HepG2 (cell line): ENCODE results near the gene RSPH4A. TPM values are rescaled to one million over a fixed set of nuclear protein-coding genes. Genes with fewer than 3 reads are reported as not detected.

ENCODE experiments used
- CHD2 ChIP-seq: IDR thresholded peaks from 2 replicates; pipeline ENCODE4 v1.6.1; 2011; ENCODE audit warnings: low read depth, low read length, improper control_type of control experiment
- GATA4 ChIP-seq: sonication (generic); IDR thresholded peaks from 2 replicates; pipeline ENCODE4 v1.6.1; 2016; ENCODE audit warnings: antibody characterized with exemption, low read depth, borderline replicate concordance
- GZF1 ChIP-seq: sonication (generic); formaldehyde crosslinking; IDR thresholded peaks from 2 replicates; pipeline ENCODE4 v1.5.1; 2020; ENCODE audit warnings: mild to moderate bottlenecking, missing genetic modification reagents
- HNF1B ChIP-seq: sonication (generic); formaldehyde crosslinking; IDR thresholded peaks from 2 replicates; pipeline ENCODE4 v1.5.1; 2020; ENCODE audit warnings: mild to moderate bottlenecking, moderate library complexity, missing genetic modification reagents
- HNRNPL ChIP-seq: fragments of 200-400 bp; formaldehyde crosslinking; IDR thresholded peaks from 2 replicates; pipeline ENCODE4 v1.6.1; 2017; ENCODE audit warnings: mild to moderate bottlenecking, low read depth, low read length
- NFIC ChIP-seq: IDR thresholded peaks from 2 replicates; pipeline ENCODE4 v1.6.1; 2012; ENCODE audit warnings: mild to moderate bottlenecking, low read length, inconsistent platforms
- PAX8 ChIP-seq: sonication (generic); formaldehyde crosslinking; IDR thresholded peaks from 2 replicates; pipeline ENCODE4 v1.8.0; 2022; ENCODE audit warnings: mild to moderate bottlenecking, missing genetic modification reagents, borderline replicate concordance
- PITX1 ChIP-seq: sonication (generic); formaldehyde crosslinking; IDR thresholded peaks from 2 replicates; pipeline ENCODE4 v1.5.1; 2020; ENCODE audit warnings: mild to moderate bottlenecking, missing genetic modification reagents
- RARG ChIP-seq: sonication (generic); formaldehyde crosslinking; IDR thresholded peaks from 2 replicates; pipeline ENCODE4 v1.4.0; 2020; ENCODE audit warnings: low read depth, mild to moderate bottlenecking, missing genetic modification reagents
- RFXANK ChIP-seq: IDR thresholded peaks from 2 replicates; pipeline ENCODE4 v1.6.1; 2016
- TRIM24 ChIP-seq: sonication (generic); formaldehyde crosslinking; IDR thresholded peaks from 2 replicates; pipeline ENCODE4 v1.8.0; 2022; ENCODE audit warnings: mild to moderate bottlenecking, missing genetic modification reagents
- ZBTB39 ChIP-seq: sonication (generic); formaldehyde crosslinking; IDR thresholded peaks from 2 replicates; pipeline ENCODE4 v1.5.0; 2020; ENCODE audit warnings: missing genetic modification reagents
- ZFYVE20 ChIP-seq: sonication (generic); formaldehyde crosslinking; IDR thresholded peaks from 2 replicates; pipeline ENCODE4 v1.8.0; 2023; ENCODE audit warnings: low read depth, mild to moderate bottlenecking, moderate library complexity, missing genetic modification reagents, borderline replicate concordance
- ZMYM4 ChIP-seq: sonication (generic); formaldehyde crosslinking; IDR thresholded peaks from 2 replicates; pipeline ENCODE4 v1.8.1; 2023; ENCODE audit warnings: mild to moderate bottlenecking, missing genetic modification reagents
- ZNF280B ChIP-seq: sonication (generic); formaldehyde crosslinking; IDR thresholded peaks from 2 replicates; pipeline ENCODE4 v1.5.0; 2020; ENCODE audit warnings: missing genetic modification reagents, mild to moderate bottlenecking, borderline replicate concordance
- ZNF33B ChIP-seq: sonication (generic); formaldehyde crosslinking; IDR thresholded peaks from 2 replicates; pipeline ENCODE4 v1.5.1; 2020; ENCODE audit warnings: mild to moderate bottlenecking, missing genetic modification reagents
- ZNF777 ChIP-seq: sonication (generic); formaldehyde crosslinking; IDR thresholded peaks from 2 replicates; pipeline ENCODE4 v1.4.0; 2020; ENCODE audit warnings: missing genetic modification reagents
- ZNF878 ChIP-seq: sonication (generic); formaldehyde crosslinking; IDR thresholded peaks from 2 replicates; pipeline ENCODE4 v1.8.1; 2023; ENCODE audit warnings: mild to moderate bottlenecking, missing genetic modification reagents, moderate library complexity
- polyA plus RNA-seq, 8 experiments: library from polyadenylated mRNA; depleted of rRNA in 3 of 8; stranded (reverse) in 7 of 8; unstranded in 1 of 8; fragments of >200 nt; fragmentation: Illumina TruSeq in 4 of 8; extraction: Trizol in 4 of 8; gene quantifications; 2 replicates each; pipeline versions ENCODE4 v1.2.1 to v1.2.3, GENCODE V29; 2011 to 2016; ENCODE audit warnings: low read depth in 4 of 8, missing spikeins in 1 of 8, mixed read lengths in 1 of 8; ENCODE audit not compliant: insufficient read depth in 1 of 8
- total RNA-seq, 5 experiments: library from RNA; depleted of rRNA; stranded (reverse); fragments of >200 nt; fragmentation: Illumina TruSeq; extraction: Trizol; gene quantifications; 2 replicates each; pipeline ENCODE4 v1.2.3, GENCODE V29; 2016; ENCODE audit warnings: low read depth in 1 of 5
- TF ChIP-seq, protein P1 (sequence below): sonication (generic); formaldehyde crosslinking; IDR thresholded peaks from 2 replicates; pipeline ENCODE4 v1.4.0; 2020; ENCODE audit warnings: missing genetic modification reagents, borderline replicate concordance
- TF ChIP-seq, protein P2 (sequence below): sonication (generic); formaldehyde crosslinking; IDR thresholded peaks from 2 replicates; pipeline ENCODE4 v1.8.1; 2022; ENCODE audit warnings: low read depth, mild to moderate bottlenecking, missing genetic modification reagents

The RSPH4A gene
- total and polyA plus RNA-seq, 2 of the 13 experiments (the other 11 are each of a cell fraction or from before 2014, with no cell fraction given), result 0.24 to 0.40 TPM

DNA sequence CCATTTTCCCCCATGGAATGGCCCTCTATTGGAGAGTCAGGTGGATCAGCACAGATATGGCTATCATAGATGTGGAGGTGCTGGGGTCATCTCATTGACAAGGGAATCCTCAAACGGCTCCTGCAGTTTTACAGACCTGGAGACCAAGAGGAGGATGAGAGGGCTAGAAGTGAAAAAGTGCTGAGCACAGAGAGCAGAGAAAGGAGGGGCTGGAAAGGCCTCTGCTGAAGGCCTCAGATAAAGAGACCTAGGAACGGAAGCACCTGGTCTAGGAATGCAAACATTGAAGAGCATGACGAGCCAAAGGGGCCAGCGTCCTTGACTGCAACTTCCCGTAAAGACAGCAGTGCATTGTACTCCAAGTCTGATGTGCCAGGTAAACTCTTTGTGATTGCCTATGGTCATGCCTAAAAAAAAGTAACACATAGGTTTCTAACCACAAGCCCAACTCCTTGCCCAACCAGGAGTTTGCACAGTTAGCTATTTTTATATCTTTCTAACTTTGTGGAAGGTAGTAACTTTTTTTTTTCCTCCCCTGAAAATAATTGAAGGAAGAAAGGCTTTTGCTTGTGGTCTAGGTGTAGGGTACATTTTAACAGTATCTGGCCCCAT lies 15.2 kb downstream of the RSPH4A start (continued):
- TF ChIP-seq ZNF280B (CRISPR knock-in tag) (no peak), CHD2 (0 out of 2 replicates have a peak, but pooled peaks have one; percentile 22), RFXANK (no peak), ZNF878 (CRISPR knock-in tag) (peak; percentile 94), HNRNPL (no peak), GATA4 (peak; percentile 92; the same call in 1 of the 2 replicates), ZBTB39 (peak; percentile 84), PITX1 (peak; percentile 80; the same call in 1 of the 2 replicates), ZNF33B (peak; percentile 97), TRIM24 (CRISPR knock-in tag) (0 out of 2 replicates have a peak, but pooled peaks have one; percentile 16), NFIC (no peak; the same call in 1 of the 2 replicates), ZNF777 (CRISPR knock-in tag) (no peak), GZF1 (0 out of 2 replicates have a peak, but pooled peaks have one; percentile 44), HNF1B (CRISPR knock-in tag) (peak; percentile 78; the same call in 1 of the 2 replicates), ZMYM4 (peak; percentile 99), PAX8 (CRISPR knock-in tag) (no peak), RARG (CRISPR knock-in tag) (no peak), ZFYVE20 (CRISPR knock-in tag) (no peak)
- TF ChIP-seq, protein P1, sequence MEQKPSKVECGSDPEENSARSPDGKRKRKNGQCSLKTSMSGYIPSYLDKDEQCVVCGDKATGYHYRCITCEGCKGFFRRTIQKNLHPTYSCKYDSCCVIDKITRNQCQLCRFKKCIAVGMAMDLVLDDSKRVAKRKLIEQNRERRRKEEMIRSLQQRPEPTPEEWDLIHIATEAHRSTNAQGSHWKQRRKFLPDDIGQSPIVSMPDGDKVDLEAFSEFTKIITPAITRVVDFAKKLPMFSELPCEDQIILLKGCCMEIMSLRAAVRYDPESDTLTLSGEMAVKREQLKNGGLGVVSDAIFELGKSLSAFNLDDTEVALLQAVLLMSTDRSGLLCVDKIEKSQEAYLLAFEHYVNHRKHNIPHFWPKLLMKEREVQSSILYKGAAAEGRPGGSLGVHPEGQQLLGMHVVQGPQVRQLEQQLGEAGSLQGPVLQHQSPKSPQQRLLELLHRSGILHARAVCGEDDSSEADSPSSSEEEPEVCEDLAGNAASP (CRISPR knock-in tag), result peak; percentile 86; the same call in 1 of the 2 replicates
- TF ChIP-seq, protein P2, sequence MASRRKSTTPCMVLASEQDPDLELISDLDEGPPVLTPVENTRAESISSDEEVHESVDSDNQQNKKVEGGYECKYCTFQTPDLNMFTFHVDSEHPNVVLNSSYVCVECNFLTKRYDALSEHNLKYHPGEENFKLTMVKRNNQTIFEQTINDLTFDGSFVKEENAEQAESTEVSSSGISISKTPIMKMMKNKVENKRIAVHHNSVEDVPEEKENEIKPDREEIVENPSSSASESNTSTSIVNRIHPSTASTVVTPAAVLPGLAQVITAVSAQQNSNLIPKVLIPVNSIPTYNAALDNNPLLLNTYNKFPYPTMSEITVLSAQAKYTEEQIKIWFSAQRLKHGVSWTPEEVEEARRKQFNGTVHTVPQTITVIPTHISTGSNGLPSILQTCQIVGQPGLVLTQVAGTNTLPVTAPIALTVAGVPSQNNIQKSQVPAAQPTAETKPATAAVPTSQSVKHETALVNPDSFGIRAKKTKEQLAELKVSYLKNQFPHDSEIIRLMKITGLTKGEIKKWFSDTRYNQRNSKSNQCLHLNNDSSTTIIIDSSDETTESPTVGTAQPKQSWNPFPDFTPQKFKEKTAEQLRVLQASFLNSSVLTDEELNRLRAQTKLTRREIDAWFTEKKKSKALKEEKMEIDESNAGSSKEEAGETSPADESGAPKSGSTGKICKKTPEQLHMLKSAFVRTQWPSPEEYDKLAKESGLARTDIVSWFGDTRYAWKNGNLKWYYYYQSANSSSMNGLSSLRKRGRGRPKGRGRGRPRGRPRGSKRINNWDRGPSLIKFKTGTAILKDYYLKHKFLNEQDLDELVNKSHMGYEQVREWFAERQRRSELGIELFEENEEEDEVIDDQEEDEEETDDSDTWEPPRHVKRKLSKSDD, result 0 out of 2 replicates have a peak, but pooled peaks have one; percentile 40
